ENCODE results near the gene ACLY. TPM values are rescaled to one million over a fixed set of nuclear protein-coding genes. Genes with fewer than 3 reads are reported as not detected.

Gene ACLY
- total and polyA plus RNA-seq, 2 experiments from 2014 or later = 119 to 439 TPM

- TF ChIP-seq CREB1 (CRISPR knock-in tag; IDR thresholded peaks at IDR 0.05; ENCODE audit: low read depth) (no peak), JUNB (IDR thresholded peaks at IDR 0.05; ENCODE audit: unreplicated experiment) (no peak), CTCF (conservative IDR thresholded peaks at IDR 0.05; ENCODE audit: low read depth in 2 of 2) (no peak), ETS1 (IDR thresholded peaks at IDR 0.05) (no peak), EZH2phosphoT487 (IDR thresholded peaks at IDR 0.05; ENCODE audit: unreplicated experiment) (no peak), STAT1 (IDR thresholded peaks at IDR 0.05; ENCODE audit: unreplicated experiment) (no peak), POLR2AphosphoS5 (IDR thresholded peaks at IDR 0.05; ENCODE audit: low read depth) (no peak)
- H3K9me3 Mint-ChIP-seq = no peaks in the 10 kb centered on the region; the same call in 2 of the 3 replicates
- peaks cover 10% of the 10 kb centered on the region for H3K27me3 Mint-ChIP-seq (ENCODE audit: insufficient read depth, low read depth, poor library complexity)
- no peaks in the 10 kb centered on the region for H3K9me2 ChIP-seq (ENCODE audit: insufficient read depth)
- peaks cover 38% of the 10 kb centered on the region for H3K36me3 ChIP-seq (ENCODE audit: insufficient read depth)
- peaks cover 35% of the 10 kb centered on the region for H3K4me1 ChIP-seq (ENCODE audit: insufficient read depth)
- ATAC-seq (no peak), DNase-seq (ENCODE audit: low spot score) (no peak)
- H3K79me2 ChIP-seq (replicated peaks; ENCODE audit: insufficient read depth) = peaks cover 85% of the 10 kb centered on the region
- no peak overlapping the region; the same call in 1 of the 2 replicates for H3K4me3 ChIP-seq
- H3K4me1 Mint-ChIP-seq = peaks cover 37% of the 10 kb centered on the region
- no peak overlapping the region for H2AFZ ChIP-seq
- peaks cover 72% of the 10 kb centered on the region for H3K36me3 Mint-ChIP-seq (ENCODE audit: low read depth)
- H4K20me1 ChIP-seq (replicated peaks; ENCODE audit: insufficient read depth) = peaks cover 80% of the 10 kb centered on the region
- H3K27me3 ChIP-seq (ENCODE audit: insufficient read depth) = no peaks in the 10 kb centered on the region
- H3K4me3 Mint-ChIP-seq = no peak overlapping the region; the same call in 2 of the 3 replicates
- H3K27ac ChIP-seq (ENCODE audit: low read depth) = peak overlapping the region; percentile 89
- peaks cover 31% of the 10 kb centered on the region for H3F3A ChIP-seq (replicated peaks; ENCODE audit: low read depth)
- peak overlapping the region; percentile 94; the same call in 1 of the 2 replicates for H3K4me2 ChIP-seq
- H3K27ac Mint-ChIP-seq = peak overlapping the region; percentile 60; the same call in 1 of the 2 replicates
Observed at GRCh38 chr17:41914358-41914766, 4.4 kb downstream of the ACLY start.

DNA sequence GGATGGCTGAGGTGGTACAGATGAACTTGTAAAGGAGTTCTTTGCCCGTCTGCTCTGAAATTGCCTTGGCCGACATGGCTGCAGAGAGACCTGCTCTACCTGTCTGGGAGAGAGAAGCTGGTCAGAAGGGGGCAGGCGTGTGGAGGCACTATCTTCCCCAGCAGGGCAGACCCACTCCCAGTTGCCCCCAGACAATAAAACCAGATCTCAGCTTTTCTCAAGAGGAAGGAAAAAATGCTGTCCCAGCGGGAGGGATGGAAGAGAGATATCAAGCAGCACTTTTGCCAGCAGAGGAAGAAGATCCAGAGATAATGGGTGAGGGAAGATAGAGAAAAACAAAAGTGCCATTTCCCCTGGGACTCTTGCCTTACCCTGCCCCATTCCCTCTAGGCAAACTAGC is 5.0 kb downstream of the ACLY start:
- no peaks in the 10 kb centered on the region for H3K27me3 ChIP-seq (ENCODE audit: insufficient read depth)
- H2AFZ ChIP-seq = no peak overlapping the region
- no peaks in the 10 kb centered on the region for H3K9me2 ChIP-seq (ENCODE audit: insufficient read depth)
- Mint-ChIP-seq H3K36me3 (ENCODE audit: low read depth) (peaks cover 78% of the 10 kb centered on the region), H3K27ac (peak overlapping the region; percentile 7; the same call in 1 of the 2 replicates), H3K4me1 (peaks cover 37% of the 10 kb centered on the region), H3K9me3 (no peaks in the 10 kb centered on the region; the same call in 2 of the 3 replicates), H3K4me3 (no peak overlapping the region), H3K27me3 (ENCODE audit: insufficient read depth, low read depth, poor library complexity) (peaks cover 9% of the 10 kb centered on the region)
- ATAC-seq (peak; percentile 22), DNase-seq (ENCODE audit: low spot score) (no peak)
- H3K4me1 ChIP-seq (ENCODE audit: insufficient read depth) = peaks cover 35% of the 10 kb centered on the region
- H3K4me3 ChIP-seq = no peak overlapping the region
- H3K4me2 ChIP-seq = no peak overlapping the region
- peaks cover 80% of the 10 kb centered on the region for H4K20me1 ChIP-seq (replicated peaks; ENCODE audit: insufficient read depth)
- H3K36me3 ChIP-seq (ENCODE audit: insufficient read depth) = peaks cover 39% of the 10 kb centered on the region
- H3K79me2 ChIP-seq (replicated peaks; ENCODE audit: insufficient read depth) = peaks cover 87% of the 10 kb centered on the region
- peak overlapping the region; percentile 89 for H3K27ac ChIP-seq (ENCODE audit: low read depth)
- H3F3A ChIP-seq (replicated peaks; ENCODE audit: low read depth) = peaks cover 31% of the 10 kb centered on the region
- no peak for TF ChIP-seq ZNF462 (CRISPR knock-in tag; IDR thresholded peaks at IDR 0.05)
- TF ChIP-seq CTCF (conservative IDR thresholded peaks at IDR 0.05; ENCODE audit: low read depth in 2 of 2) = peak; percentile 24 to 52

Measured in GM23338 (cell line).